Brain microvascular endothelial cell (primary cell): Measurements from ENCODE around the gene NOTCH1.

Experiments
- DNase-seq: peaks from one replicate; pipeline ENCODE4 v3.0.0-alpha.2; 2020
- H3K27ac ChIP-seq: fragments of 250-450 bp; sonication (Bioruptor Pico); 2 replicates; pipeline ENCODE4 v1.5.1; 2020; ENCODE audit warnings: mild to moderate bottlenecking, moderate library complexity
- H3K27me3 ChIP-seq: fragments of 250-450 bp; sonication (Bioruptor Pico); replicated peaks from 2 replicates; pipeline ENCODE4 v1.5.1; 2020; ENCODE audit warnings: mild to moderate bottlenecking
- H3K36me3 ChIP-seq: fragments of 250-450 bp; sonication (Bioruptor Pico); replicated peaks from 2 replicates; pipeline ENCODE4 v1.5.1; 2020; ENCODE audit warnings: mild to moderate bottlenecking
- H3K4me3 ChIP-seq: 2 replicates; pipeline ENCODE4 v1.5.1; 2011; ENCODE audit warnings: low read depth, mild to moderate bottlenecking, control low read depth, low read length, moderate library complexity
- CTCF ChIP-seq: IDR thresholded peaks from 2 replicates; pipeline ENCODE4 v1.5.1; 2011; ENCODE audit warnings: low read depth, mild to moderate bottlenecking, moderate library complexity, low read length, control low read depth, inconsistent platforms; ENCODE audit errors: missing control alignments
- in situ Hi-C: cut with HindIII; loops from 2 replicates; pipeline ENCODE4 v1.10.0; 2017; ENCODE audit warnings: low sequenced_read_pairs, low pct_ligation_motif_present

Gene NOTCH1

GRCh38 chr9:136470792-136471469, 74.9 kb downstream of the NOTCH1 start:
- in situ Hi-C loops = no loop called here

DNA sequence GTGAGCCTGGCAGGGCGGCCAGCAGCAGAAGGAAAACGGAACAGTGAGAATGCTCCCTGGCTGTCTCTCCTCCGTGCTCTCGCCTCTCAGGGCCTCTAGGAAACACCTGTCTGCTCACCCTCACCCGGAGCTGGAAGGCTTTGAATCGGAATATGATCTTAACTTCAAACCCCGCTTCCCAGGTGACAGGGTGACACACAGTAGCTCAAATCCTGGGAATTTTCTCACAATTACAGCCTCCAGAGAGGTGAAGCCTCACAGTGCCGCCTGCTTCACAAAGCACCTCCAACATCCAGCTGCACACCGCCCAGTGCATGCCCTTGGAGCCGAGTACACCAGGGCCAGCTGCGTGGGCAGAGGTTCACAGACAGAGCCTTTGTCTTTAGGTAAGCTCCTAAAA, 75.5 kb downstream of the NOTCH1 start:
- in situ Hi-C loops = no loop called here

More at GRCh38 chr9:136470792-136471469, 74.9 kb downstream of the NOTCH1 start:
- H3K36me3 ChIP-seq = peaks cover 92% of the 10 kb centered on the region
- H3K4me3 ChIP-seq = no peak overlapping the region
- TF ChIP-seq CTCF = no peak
- no peak overlapping the region for H3K27ac ChIP-seq
- no peak for DNase-seq
- no peaks in the 10 kb centered on the region for H3K27me3 ChIP-seq

GRCh38 chr9:136467766-136468165, 78.1 kb downstream of the NOTCH1 start:
- in situ Hi-C loops = no loop called here
- no peak overlapping the region for H3K4me3 ChIP-seq
- no peak for DNase-seq
- peaks cover 92% of the 10 kb centered on the region for H3K36me3 ChIP-seq
- TF ChIP-seq CTCF = no peak
- no peaks in the 10 kb centered on the region for H3K27me3 ChIP-seq
- no peak overlapping the region for H3K27ac ChIP-seq

More for the DNA sequence above, 75.5 kb downstream of the NOTCH1 start:
- H3K27me3 ChIP-seq = no peaks in the 10 kb centered on the region
- no peak for TF ChIP-seq CTCF
- no peak for DNase-seq
- no peak overlapping the region for H3K4me3 ChIP-seq
- peaks cover 92% of the 10 kb centered on the region for H3K36me3 ChIP-seq
- no peak overlapping the region for H3K27ac ChIP-seq

- Histone ChIP-seq H3K27me3 (no peaks in the 10 kb centered on the region), H3K27ac (no peak overlapping the region), H3K4me3 (no peak overlapping the region), H3K36me3 (peaks cover 93% of the 10 kb centered on the region)
- no peak for DNase-seq
- in situ Hi-C loops = no loop called here
- no peak for TF ChIP-seq CTCF
Observed at GRCh38 chr9:136466155-136466541, 79.7 kb downstream of the NOTCH1 start.

GRCh38 chr9:136465500-136466154, 80.2 kb downstream of the NOTCH1 start:
- Histone ChIP-seq H3K36me3 (peaks cover 93% of the 10 kb centered on the region), H3K27ac (no peak overlapping the region)
- in situ Hi-C loops = no loop called here

More at GRCh38 chr9:136465500-136466154, 80.2 kb downstream of the NOTCH1 start:
- TF ChIP-seq CTCF = no peak
- Histone ChIP-seq H3K4me3 (no peak overlapping the region), H3K27me3 (no peaks in the 10 kb centered on the region)
- no peak for DNase-seq
